HepG2 (cell line): ENCODE results near the gene TSEN34. TPM values are rescaled to one million over a fixed set of nuclear protein-coding genes. Genes with fewer than 3 reads are reported as not detected.

Experiments used
- HDAC1 ChIP-seq: sonication (generic); formaldehyde crosslinking; IDR thresholded peaks from 2 replicates; pipeline ENCODE4 v1.5.1; 2020; ENCODE audit warnings: mild to moderate bottlenecking, missing genetic modification reagents
- JARID2 ChIP-seq: sonication (generic); formaldehyde crosslinking; IDR thresholded peaks from 2 replicates; pipeline ENCODE4 v1.8.1; 2023; ENCODE audit warnings: missing genetic modification reagents, inconsistent platforms; ENCODE audit not compliant: insufficient replicate concordance
- MED1 ChIP-seq: sonication (generic); formaldehyde crosslinking; IDR thresholded peaks from 2 replicates; pipeline ENCODE4 v1.4.0; 2020; ENCODE audit warnings: missing genetic modification reagents
- NFIC ChIP-seq: IDR thresholded peaks from 2 replicates; pipeline ENCODE4 v1.6.1; 2012; ENCODE audit warnings: mild to moderate bottlenecking, low read length, inconsistent platforms
- ONECUT2 ChIP-seq: sonication (generic); formaldehyde crosslinking; IDR thresholded peaks from 2 replicates; pipeline ENCODE4 v1.4.0; 2020; ENCODE audit warnings: missing genetic modification reagents
- RCOR2 ChIP-seq: IDR thresholded peaks from 2 replicates; pipeline ENCODE4 v1.6.1; 2016; ENCODE audit warnings: missing biosample characterization, missing genetic modification reagents
- U2AF1 ChIP-seq: fragments of 200-400 bp; formaldehyde crosslinking; optimal IDR thresholded peaks from 2 replicates; pipeline ENCODE3; 2017; ENCODE audit warnings: mild to moderate bottlenecking, low read depth, low read length
- ZFY ChIP-seq: sonication (generic); formaldehyde crosslinking; IDR thresholded peaks from 2 replicates; pipeline ENCODE4 v1.4.0; 2020; ENCODE audit warnings: missing genetic modification reagents
- ZMYM2 ChIP-seq: sonication (generic); formaldehyde crosslinking; IDR thresholded peaks from 2 replicates; pipeline ENCODE4 v1.8.0; 2022; ENCODE audit warnings: mild to moderate bottlenecking, missing genetic modification reagents
- ZNF180 ChIP-seq: sonication (generic); formaldehyde crosslinking; IDR thresholded peaks from 2 replicates; pipeline ENCODE4 v1.4.0; 2020; ENCODE audit warnings: low read depth, missing genetic modification reagents, borderline replicate concordance
- ZNF225 ChIP-seq: sonication (generic); formaldehyde crosslinking; IDR thresholded peaks from 2 replicates; pipeline ENCODE4 v1.4.0; 2020; ENCODE audit warnings: mild to moderate bottlenecking, missing genetic modification reagents
- ZNF3 ChIP-seq: IDR thresholded peaks from 2 replicates; pipeline ENCODE4 v1.7.0; 2017; ENCODE audit warnings: inconsistent platforms
- ZNF543 ChIP-seq: sonication (generic); formaldehyde crosslinking; IDR thresholded peaks from 2 replicates; pipeline ENCODE4 v1.4.0; 2020; ENCODE audit warnings: mild to moderate bottlenecking, missing genetic modification reagents
- ZNF619 ChIP-seq: sonication (generic); formaldehyde crosslinking; IDR thresholded peaks from 2 replicates; pipeline ENCODE4 v1.4.0; 2020; ENCODE audit warnings: mild to moderate bottlenecking, missing genetic modification reagents
- ZNF672 ChIP-seq: sonication (generic); formaldehyde crosslinking; IDR thresholded peaks from 2 replicates; pipeline ENCODE4 v1.8.1; 2022; ENCODE audit warnings: missing genetic modification reagents
- ZNF775 ChIP-seq: sonication (generic); formaldehyde crosslinking; IDR thresholded peaks from 2 replicates; pipeline ENCODE4 v1.4.0; 2020; ENCODE audit warnings: missing genetic modification reagents, mild to moderate bottlenecking, moderate library complexity, borderline replicate concordance
- polyA plus RNA-seq, 8 experiments: library from polyadenylated mRNA; depleted of rRNA in 3 of 8; stranded (reverse) in 7 of 8; unstranded in 1 of 8; fragments of >200 nt; fragmentation: Illumina TruSeq in 4 of 8; extraction: Trizol in 4 of 8; gene quantifications; 2 replicates each; pipeline versions ENCODE4 v1.2.1 to v1.2.3, GENCODE V29; 2011 to 2016; ENCODE audit warnings: low read depth in 4 of 8, missing spikeins in 1 of 8, mixed read lengths in 1 of 8; ENCODE audit not compliant: insufficient read depth in 1 of 8
- total RNA-seq, 5 experiments: library from RNA; depleted of rRNA; stranded (reverse); fragments of >200 nt; fragmentation: Illumina TruSeq; extraction: Trizol; gene quantifications; 2 replicates each; pipeline ENCODE4 v1.2.3, GENCODE V29; 2016; ENCODE audit warnings: low read depth in 1 of 5
- TF ChIP-seq, protein P1 (sequence below): sonication (generic); formaldehyde crosslinking; IDR thresholded peaks from 2 replicates; pipeline ENCODE4 v1.4.0; 2020; ENCODE audit warnings: missing genetic modification reagents, borderline replicate concordance
- TF ChIP-seq, protein P2 (sequence below): IDR thresholded peaks from 2 replicates; pipeline ENCODE4 v1.6.1; 2016; ENCODE audit warnings: low read depth, missing genetic modification reagents, missing compliant biosample characterization
- TF ChIP-seq, protein P3 (sequence below): sonication (generic); formaldehyde crosslinking; IDR thresholded peaks from 2 replicates; pipeline ENCODE4 v1.5.0; 2020; ENCODE audit warnings: mild to moderate bottlenecking, missing genetic modification reagents, borderline replicate concordance

The TSEN34 gene
- total and polyA plus RNA-seq, 2 of the 13 experiments (the other 11 are each of a cell fraction or from before 2014, with no cell fraction given) = 55.1 to 65.4 TPM

DNA sequence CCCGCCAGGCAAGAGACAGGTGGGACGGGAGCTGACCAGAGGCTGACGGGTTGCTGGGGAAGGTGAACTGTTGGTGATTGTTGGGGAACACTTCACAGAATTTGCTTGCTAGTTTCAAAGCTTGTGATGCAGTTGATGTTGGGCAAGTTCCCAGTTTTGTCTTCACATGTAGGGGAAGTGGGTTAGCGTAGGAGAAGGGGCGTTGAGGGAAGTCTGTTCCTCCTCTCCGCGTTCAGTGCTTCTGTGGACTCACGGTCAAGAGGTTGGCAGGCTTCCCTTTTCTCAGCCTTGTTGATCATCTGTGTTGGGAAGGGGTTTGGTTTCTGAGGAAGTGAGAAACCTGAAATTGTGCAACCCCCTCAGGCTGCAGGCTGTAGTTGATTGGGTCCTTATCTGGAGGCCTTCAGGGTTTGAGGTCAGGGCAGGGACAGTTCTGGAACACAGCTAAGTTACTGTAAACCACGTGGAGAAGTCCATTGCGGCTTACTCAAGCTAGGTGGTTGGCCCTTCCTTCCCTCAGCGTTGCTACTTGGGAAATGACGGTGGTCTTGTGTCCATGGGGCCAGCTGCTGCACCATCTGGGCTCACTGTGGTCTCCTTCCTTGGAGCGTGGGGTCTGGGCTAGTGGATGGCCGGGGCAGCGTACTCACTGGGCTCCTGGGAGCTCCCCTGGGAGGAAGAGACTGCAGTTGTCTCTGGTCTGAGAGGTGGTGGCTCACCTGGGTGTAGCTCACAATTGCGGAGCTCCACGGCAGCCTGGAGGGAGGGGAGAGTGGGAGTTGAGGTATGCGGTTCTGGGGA, 17.1 kb downstream of the TSEN34 start (continued):
- no peak for TF ChIP-seq ZMYM2
- no peak for TF ChIP-seq ZNF619
- TF ChIP-seq, protein P1, sequence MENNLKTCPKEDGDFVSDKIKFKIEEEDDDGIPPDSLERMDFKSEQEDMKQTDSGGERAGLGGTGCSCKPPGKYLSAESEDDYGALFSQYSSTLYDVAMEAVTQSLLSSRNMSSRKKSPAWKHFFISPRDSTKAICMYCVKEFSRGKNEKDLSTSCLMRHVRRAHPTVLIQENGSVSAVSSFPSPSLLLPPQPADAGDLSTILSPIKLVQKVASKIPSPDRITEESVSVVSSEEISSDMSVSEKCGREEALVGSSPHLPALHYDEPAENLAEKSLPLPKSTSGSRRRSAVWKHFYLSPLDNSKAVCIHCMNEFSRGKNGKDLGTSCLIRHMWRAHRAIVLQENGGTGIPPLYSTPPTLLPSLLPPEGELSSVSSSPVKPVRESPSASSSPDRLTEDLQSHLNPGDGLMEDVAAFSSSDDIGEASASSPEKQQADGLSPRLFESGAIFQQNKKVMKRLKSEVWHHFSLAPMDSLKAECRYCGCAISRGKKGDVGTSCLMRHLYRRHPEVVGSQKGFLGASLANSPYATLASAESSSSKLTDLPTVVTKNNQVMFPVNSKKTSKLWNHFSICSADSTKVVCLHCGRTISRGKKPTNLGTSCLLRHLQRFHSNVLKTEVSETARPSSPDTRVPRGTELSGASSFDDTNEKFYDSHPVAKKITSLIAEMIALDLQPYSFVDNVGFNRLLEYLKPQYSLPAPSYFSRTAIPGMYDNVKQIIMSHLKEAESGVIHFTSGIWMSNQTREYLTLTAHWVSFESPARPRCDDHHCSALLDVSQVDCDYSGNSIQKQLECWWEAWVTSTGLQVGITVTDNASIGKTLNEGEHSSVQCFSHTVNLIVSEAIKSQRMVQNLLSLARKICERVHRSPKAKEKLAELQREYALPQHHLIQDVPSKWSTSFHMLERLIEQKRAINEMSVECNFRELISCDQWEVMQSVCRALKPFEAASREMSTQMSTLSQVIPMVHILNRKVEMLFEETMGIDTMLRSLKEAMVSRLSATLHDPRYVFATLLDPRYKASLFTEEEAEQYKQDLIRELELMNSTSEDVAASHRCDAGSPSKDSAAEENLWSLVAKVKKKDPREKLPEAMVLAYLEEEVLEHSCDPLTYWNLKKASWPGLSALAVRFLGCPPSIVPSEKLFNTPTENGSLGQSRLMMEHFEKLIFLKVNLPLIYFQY = no peak
- TF ChIP-seq ZNF672 = no peak
- TF ChIP-seq ZFY = peak; percentile 17; the same call in 1 of the 2 replicates
- TF ChIP-seq U2AF1 = no peak
- no peak for TF ChIP-seq ZNF775 (CRISPR knock-in tag)
- TF ChIP-seq JARID2 (CRISPR knock-in tag) = no peak
- TF ChIP-seq, protein P2, sequence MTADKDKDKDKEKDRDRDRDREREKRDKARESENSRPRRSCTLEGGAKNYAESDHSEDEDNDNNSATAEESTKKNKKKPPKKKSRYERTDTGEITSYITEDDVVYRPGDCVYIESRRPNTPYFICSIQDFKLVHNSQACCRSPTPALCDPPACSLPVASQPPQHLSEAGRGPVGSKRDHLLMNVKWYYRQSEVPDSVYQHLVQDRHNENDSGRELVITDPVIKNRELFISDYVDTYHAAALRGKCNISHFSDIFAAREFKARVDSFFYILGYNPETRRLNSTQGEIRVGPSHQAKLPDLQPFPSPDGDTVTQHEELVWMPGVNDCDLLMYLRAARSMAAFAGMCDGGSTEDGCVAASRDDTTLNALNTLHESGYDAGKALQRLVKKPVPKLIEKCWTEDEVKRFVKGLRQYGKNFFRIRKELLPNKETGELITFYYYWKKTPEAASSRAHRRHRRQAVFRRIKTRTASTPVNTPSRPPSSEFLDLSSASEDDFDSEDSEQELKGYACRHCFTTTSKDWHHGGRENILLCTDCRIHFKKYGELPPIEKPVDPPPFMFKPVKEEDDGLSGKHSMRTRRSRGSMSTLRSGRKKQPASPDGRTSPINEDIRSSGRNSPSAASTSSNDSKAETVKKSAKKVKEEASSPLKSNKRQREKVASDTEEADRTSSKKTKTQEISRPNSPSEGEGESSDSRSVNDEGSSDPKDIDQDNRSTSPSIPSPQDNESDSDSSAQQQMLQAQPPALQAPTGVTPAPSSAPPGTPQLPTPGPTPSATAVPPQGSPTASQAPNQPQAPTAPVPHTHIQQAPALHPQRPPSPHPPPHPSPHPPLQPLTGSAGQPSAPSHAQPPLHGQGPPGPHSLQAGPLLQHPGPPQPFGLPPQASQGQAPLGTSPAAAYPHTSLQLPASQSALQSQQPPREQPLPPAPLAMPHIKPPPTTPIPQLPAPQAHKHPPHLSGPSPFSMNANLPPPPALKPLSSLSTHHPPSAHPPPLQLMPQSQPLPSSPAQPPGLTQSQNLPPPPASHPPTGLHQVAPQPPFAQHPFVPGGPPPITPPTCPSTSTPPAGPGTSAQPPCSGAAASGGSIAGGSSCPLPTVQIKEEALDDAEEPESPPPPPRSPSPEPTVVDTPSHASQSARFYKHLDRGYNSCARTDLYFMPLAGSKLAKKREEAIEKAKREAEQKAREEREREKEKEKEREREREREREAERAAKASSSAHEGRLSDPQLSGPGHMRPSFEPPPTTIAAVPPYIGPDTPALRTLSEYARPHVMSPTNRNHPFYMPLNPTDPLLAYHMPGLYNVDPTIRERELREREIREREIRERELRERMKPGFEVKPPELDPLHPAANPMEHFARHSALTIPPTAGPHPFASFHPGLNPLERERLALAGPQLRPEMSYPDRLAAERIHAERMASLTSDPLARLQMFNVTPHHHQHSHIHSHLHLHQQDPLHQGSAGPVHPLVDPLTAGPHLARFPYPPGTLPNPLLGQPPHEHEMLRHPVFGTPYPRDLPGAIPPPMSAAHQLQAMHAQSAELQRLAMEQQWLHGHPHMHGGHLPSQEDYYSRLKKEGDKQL (CRISPR knock-in tag) = no peak
- no peak for TF ChIP-seq RCOR2 (CRISPR knock-in tag)
- TF ChIP-seq ZNF180 (CRISPR knock-in tag) = no peak
- TF ChIP-seq ZNF3 (CRISPR knock-in tag) = no peak
- TF ChIP-seq ZNF225 (CRISPR knock-in tag) = 0 out of 2 replicates have a peak, but pooled peaks have one; percentile 47
- TF ChIP-seq HDAC1 (CRISPR knock-in tag) = 0 out of 2 replicates have a peak, but pooled peaks have one; percentile 29
- TF ChIP-seq ZNF543 = no peak
- TF ChIP-seq, protein P3, sequence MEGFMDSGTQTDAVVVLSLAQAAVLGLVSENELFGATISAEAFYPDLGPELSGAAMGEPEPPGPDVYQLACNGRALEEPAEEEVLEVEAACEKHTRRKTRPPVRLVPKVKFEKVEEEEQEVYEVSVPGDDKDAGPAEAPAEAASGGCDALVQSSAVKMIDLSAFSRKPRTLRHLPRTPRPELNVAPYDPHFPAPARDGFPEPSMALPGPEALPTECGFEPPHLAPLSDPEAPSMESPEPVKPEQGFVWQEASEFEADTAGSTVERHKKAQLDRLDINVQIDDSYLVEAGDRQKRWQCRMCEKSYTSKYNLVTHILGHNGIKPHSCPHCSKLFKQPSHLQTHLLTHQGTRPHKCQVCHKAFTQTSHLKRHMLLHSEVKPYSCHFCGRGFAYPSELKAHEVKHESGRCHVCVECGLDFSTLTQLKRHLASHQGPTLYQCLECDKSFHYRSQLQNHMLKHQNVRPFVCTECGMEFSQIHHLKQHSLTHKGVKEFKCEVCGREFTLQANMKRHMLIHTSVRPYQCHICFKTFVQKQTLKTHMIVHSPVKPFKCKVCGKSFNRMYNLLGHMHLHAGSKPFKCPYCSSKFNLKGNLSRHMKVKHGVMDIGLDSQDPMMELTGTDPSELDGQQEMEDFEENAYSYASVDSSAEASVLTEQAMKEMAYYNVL (CRISPR knock-in tag) = no peak
- 0 out of 2 replicates have a peak, but pooled peaks have one; percentile 40 for TF ChIP-seq MED1
- TF ChIP-seq ONECUT2 (CRISPR knock-in tag) = 0 out of 2 replicates have a peak, but pooled peaks have one; percentile 34
- TF ChIP-seq NFIC = 0 out of 2 replicates have a peak, but pooled peaks have one; percentile 52
